AML-193 (cell line): Measurements from ENCODE around the gene PSMG1.
"Not testable (repeated sequence)": the region's sequence is repeated elsewhere in the genome, so short reads cannot be mapped to it uniquely, and the experiment has no call there.

Source experiments
- DNase-seq, 2 experiments: peaks; one replicate each; lab custom pipeline; 2025; lab: John Stamatoyannopoulos, UW

PSMG1 gene

DNA sequence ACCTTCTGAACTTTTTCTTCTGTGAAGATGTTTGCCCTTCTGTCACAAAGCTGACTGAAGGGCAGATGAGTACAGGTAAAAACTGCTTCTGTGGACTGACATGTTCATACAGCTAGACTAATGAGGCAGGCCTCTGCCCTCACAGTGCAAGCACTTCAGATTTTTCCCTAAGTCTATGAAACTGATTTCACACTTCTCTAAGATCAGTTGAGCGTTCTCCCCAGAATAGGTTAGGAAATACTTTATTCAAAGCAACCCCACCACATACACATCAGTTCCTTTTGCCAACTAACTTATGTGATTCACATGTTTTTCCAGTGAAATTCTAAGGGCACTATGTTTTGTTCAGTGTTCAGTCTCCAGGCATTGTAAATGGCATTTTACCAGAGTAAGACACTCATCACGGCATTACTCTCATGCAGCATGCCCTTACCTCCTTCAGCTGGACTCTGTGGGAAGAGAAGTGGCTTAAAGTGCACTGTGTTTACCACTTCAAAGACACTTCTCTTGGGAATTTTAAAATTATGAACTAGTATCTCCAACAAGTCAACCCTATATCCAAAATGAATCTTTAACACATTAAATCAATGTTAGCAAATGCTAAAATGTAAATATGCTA, 5.4 kb upstream of the PSMG1 start:
- DNase-seq: no peak

DNA sequence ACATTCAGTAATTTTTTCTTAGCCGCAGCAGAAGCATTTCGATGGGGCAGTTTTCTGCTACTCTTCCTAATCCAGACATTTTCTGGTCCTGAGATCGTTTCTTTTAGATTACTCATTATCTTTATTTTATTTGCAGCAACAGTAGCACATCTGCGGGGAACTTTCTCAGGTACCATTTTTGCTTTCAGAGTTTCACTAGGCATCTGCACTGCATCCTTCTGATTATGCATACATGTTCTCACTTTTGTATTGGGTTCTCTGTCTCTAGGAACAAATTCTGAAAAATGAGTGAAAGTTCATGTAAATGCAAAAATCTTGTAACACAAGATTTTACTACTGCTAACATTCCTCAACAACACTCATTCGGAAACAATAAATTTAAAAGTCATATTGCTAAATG, 3.9 kb upstream of the PSMG1 start:
- no peak for DNase-seq

DNA sequence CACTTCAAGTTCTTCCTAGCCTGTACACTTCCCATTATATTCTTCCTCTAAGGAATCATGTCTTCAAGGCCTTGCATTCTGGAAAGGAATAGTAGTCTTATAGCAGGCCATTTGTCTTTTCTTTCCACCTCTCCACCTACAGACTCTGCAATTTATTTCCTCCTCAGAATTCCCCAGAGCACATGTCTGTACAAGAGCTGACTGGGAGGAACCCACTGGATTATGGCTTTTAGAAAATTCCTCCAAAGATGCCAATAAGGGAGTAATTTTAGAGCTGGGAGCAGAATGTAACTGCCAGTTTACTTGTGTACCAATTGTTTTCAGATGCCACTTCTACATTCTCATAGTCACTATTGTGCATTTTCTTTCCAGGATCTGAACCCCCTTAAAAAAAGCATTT, 3.4 kb upstream of the PSMG1 start:
- DNase-seq: no peak

DNA sequence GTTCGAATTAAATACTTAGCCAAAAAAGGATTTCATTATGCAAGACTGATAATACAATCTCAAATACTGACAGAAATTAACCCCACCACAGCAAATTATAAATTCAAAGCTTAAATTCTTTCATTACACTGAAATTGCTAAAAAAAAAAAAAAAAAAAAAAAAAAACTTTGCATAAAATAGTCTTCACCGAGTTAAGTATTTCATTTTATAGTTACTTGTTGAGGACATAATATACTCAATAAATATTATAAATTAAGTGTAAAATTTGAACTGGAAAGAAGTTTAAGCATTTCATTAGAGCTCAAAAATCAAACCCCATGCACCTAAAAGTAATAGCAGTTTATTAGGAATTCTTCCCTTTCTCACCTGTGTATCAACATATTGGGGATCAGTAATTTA, 1.9 kb upstream of the PSMG1 start:
- no peak for DNase-seq

DNA sequence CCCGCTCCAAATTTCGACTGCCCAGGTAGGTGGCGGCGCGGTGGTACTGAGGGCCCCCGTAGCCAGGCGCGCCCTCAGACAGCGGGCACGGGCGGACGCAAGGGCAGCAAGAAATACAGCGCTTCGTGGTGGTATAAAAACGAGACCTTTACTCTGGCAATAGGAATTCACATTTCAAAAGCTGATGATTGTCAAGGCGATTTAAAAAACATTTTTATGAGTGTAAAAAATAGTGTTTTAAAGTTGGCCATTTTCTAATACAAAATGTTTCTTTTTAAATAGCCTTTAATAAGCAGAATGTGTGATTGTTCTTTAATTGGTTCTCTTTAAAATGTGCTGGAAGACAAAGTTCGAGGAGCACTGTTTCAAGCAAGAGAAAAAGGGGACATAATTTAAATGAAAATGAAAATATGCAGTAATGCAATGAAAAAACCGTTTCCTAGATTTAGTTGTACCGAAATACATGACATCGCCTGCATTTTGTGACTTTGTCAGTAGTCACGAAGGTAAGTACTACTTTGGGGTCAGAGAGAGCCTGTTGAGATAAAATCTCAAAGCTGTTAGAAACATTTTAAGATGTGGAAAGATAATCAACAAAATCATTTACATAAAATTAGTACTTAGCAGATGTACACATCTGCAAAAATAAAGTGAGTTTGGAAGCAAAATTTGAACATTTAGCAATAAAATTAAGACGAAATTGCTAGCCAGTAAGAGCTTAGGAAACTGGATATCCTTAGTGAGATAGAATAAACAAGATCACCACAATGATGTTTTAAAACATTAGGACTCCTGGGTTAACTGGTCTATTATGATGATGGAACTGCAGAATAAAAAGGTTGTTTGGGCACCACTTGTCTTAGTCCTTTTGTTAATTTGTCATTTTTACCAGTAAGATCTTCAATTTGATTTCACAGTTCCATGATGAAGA, 1.1 kb upstream of the PSMG1 start:
- peak in 1 of 2 experiments; percentile 66 for DNase-seq

DNA sequence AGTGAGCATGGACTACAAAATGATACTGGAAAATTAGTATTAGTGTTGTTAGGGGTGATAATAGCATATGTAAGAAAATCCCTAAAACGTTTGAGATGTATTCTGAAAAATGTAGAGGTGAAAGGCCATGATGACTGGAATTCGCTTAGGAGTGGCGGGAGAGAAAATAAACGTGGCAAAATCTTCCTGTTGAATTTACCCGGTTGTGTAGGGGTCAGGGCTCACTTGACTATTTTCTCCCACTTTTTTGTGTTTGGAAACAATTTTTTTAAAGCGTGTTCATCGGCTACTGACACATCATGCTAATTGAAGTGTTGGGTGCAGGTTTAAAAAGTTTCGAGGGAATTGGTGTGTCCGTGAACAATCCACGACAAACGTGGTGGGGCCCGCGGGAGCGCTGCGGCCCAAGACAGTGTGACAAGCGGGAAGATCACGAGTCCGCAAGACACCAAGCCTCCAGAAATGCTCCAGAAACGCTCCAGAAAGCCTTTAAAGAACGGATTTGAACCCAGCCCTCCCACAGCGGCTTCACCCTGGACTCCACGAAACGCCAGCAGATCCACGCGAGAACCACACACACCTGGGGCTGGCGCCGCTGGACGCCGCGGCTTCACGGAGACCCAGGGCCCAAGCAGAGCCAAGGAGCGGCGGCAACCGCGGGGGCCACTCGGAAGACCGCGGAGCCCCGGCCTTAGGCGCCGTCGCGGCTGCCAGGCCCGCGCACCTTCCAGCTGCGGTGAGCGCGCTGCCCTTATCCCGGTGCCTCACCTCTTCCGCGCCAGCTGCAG, 573 bp downstream of the PSMG1 start:
- no peak for DNase-seq

DNA sequence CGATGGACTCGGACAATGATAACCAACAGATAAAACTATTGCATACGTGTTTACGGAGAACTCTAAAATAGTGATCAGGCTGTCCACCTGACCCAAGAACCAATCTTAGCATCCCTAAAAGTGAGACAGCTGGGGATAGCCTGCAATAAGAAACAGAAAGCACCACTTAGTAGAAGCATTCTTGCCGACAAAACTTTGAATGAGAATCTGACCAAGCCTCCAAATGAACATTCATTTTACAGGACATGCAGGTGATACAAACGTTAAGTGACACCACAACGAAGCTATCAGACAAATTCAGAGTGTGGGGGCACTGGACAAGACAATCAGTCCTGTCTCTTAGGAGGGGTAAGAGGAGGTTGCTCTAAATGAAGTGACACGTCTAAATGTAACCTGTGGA, 1.2 kb downstream of the PSMG1 start:
- no peak for DNase-seq

DNA sequence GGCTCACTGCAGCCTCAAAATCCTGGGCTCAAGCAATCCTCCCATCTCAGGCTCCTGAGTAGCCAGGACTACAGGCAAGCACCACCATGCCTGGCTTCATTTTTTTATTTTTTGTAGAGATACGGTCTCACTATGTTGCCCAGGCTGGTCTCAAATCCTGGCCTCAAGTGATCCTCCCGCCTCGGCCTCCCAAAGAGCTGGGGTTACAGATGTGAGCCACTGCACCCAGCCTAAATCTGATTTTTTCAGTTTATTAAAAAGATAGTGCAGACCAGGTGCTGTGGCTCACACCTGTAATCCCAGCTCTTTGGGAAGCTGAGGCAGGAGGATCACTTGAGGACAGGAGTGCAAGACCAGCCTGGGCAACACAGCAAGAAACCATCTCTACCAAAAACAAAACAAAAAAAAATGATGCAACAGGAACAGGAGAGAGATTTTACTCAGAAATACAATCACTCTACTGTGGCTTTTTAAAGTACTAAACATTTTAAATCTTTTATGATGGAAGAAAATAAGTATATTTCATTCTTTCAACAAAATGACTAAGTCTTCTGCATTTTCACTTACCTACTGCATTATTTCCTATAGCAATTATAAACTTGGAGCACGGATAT, 1.9 kb downstream of the PSMG1 start:
- no peak for DNase-seq

DNA sequence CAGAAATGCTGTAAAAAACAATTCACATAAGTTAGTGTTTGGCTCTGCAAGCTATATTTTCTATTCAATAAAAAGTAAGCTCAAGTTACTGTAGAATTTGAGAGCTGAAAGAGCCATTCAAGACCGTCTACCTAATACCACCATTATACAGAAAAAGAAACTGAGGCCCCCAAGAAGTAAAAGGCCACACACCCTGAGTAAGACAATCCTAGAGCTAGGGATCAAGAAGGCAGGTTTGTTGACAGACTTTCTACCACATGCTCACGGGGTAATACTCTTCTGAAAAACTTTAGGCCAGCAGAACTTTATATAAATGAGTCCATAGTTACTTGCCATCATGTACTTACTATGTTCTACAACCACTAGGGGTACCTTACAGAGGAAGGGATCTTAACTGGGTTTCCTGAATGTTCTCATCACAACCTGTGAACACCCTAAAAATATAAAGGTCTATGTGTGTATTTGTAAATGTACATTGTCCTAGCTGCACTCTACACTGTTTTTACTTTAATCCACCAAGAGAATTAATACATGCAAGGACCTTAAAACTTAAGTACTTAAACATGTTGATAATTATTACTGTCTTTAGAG, 2.7 kb downstream of the PSMG1 start:
- DNase-seq: peak; percentile 38 to 44

DNA sequence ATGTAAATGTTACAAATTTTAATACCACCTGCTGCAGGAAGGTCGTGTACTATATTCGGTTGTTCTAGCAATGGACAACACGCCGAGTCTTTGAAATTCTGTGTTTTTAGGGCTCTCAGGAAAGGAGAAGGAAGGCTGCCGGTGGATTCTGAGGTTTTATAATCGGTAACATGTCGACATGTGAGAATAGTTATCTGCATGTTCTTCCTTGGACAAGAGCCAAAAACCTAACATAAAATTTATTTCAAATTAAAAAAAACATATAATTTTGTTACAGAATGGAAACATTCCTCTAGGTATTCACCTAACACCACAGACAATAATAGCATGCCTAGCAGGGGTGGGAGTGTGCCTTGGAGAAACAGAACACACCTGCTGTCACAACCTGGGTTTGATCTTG, 4.8 kb downstream of the PSMG1 start:
- DNase-seq: no peak

DNA sequence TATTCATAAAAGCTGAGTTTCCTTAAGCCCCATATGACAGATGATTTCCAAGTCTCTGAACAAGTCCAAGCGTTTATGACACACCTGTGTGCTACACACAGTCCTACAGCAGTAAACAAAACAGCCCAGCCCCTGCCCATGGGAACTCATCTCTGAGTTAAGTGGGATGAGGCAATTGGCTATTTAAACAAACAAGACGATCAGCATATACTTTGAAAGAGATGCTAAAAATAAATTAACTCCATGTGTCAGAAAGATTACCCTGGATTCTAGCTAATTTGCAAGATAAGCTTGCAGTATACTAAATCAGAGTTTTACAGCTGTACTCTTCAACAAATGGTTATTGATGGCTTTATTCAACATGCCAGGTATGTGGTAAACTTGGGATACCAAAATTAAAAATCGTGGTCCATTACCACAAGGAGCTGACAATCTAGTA, 7.0 kb downstream of the PSMG1 start:
- no peak for DNase-seq

DNA sequence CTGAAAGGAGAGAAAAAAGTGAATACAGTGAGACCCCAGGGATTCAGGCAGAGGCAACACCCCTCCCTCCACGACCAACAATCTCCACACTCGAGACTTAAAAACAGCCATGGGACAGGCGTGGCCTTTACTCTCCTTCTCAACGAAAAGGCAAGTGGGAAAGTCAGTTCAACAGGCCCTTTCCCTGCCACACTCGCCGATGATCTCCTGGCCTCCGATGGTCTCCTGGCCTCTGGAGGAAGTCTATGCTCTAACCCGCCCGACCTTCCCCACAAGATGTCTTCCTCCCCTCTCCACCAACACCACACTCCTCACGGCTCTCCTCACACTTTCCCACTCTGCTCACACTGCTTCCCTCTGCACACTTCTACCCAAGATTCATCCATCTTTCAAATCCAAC, 7.6 kb downstream of the PSMG1 start:
- no peak for DNase-seq

DNA sequence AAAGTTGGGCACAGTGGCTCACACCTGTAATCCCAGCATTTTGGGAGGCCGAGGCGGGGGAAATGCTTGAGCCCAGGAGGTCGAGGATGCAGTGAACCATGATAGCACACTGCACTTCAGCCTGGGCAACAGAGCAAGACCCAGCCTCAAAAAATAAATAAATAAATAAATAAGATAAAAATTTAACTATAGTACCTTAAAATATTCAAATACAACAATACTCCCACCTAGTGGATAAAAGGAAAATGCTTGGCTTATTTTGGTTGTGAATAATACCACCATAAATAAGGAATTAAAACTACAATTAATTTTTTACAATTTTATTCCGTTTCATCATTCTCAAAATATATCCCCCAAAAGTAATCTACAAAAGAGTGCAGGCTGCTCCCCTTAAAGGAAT, 8.1 kb downstream of the PSMG1 start:
- DNase-seq: peak; percentile 24 to 43

DNA sequence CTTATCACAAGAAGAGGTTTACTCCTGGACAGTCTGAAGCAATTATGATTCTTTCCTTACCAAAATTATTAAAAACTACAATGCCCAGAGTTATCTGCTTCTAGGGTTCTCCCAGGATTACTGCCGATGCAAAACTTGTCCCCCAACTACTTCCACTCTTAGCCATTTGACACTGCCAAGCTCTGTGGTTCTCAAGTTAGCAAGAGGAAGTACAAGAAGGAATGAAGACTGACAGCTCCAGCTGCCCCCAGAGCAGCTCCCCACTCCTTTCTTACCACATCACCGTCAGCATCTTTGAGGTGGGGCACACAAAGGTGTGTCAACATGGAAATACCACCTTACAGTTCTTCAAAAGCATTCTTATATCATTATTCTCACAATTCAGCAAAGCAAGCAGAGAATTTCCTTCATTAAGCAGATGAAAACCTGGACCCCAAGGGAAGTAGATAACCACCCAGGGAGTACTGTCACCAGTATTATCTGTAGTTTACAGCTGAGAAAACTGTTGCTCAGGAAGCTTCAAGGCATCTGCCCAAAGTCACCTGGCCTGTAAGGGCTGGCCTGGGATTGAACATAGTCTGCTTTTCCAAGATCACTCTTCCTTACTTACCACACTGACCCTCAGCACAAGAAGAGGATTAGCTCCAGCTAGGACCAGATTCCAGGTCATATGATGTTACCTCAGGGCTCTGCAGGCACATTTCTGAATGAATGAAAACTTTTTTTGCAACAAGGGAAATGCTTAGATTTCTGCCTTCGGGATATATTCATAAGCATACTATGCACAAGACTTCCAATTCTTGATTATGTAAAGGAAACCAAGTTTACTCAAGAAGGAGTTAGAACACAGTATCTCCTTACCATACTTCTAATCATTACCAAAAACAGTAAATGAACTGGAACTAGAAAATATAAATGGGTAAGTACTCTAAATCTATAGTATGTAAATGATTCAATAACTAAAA, 9.3 kb downstream of the PSMG1 start:
- no peak for DNase-seq

DNA sequence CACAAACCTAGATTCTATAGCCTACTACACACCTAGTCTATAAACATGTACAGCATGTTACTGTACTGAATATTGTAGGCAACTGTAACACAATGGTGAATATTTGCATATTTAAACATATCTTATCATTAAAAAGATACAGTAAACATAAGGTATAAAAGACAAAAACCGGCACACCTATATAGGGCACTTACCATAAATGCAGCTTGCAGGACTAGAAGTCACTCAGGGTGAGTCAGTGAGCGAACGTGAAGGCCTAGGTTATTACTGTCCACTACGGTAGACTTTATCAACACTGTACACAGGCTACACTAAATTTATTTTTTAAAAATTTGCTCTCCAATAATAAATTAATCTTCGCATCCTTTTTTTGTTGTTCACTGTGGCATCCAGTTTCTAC, 13.3 kb downstream of the PSMG1 start:
- no peak for DNase-seq

DNA sequence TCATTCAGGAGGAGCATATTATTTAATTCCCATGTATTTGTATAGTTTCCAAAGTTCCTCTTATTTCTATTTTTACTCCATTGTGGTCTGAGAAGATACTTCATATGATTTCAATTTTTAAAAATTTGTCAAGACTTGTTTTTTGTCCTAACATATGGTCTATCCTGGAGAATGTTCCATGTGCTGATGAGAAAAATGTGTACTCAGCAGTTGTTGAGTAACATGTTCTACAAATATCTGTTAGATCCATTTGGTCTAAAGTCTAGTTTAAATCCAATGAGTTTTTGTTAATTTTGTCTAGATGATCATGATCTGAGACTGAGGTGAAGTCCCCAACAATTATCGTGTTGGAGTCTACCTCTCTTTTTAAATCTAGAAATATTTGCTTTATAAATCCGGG, 14.5 kb downstream of the PSMG1 start:
- no peak for DNase-seq

DNA sequence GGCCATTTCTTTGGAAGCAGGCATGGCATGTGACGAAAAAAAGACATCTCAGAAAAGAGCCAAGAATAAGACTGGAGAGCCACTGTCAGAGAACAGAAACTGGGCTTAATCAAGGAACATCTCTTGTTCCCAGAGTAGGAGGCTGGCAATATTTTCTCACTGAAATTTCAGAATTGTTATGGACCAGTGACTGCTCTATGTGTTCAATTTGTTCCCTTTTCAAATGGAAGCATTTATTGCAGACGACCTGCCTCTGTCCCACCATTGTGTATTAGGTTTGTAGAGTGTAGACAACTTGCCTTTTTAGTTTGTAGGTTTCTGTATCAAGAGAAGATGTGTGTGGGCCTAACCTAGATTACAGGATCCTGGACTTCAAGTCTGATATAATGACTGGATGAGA, 18.7 kb downstream of the PSMG1 start:
- DNase-seq: no peak

DNA sequence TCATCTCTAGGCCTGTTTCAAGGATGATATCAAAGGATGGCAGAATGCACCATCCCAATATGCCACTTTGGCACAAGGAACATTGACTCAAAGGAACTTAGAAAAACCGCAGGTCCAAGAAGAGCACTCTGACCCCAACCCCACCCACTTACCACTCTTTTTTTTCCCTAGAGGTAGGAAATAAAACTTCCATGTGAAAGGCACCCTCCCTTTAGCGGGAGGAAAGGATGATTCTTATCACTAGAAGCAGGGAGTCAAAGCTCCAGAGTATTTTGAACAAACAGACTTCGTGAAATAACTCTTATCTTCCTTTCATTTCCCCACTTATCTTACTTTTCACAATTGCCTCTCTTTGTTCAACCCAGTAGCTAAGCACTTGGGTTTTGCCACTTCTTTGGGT, 22.2 kb downstream of the PSMG1 start:
- no peak for DNase-seq

DNA sequence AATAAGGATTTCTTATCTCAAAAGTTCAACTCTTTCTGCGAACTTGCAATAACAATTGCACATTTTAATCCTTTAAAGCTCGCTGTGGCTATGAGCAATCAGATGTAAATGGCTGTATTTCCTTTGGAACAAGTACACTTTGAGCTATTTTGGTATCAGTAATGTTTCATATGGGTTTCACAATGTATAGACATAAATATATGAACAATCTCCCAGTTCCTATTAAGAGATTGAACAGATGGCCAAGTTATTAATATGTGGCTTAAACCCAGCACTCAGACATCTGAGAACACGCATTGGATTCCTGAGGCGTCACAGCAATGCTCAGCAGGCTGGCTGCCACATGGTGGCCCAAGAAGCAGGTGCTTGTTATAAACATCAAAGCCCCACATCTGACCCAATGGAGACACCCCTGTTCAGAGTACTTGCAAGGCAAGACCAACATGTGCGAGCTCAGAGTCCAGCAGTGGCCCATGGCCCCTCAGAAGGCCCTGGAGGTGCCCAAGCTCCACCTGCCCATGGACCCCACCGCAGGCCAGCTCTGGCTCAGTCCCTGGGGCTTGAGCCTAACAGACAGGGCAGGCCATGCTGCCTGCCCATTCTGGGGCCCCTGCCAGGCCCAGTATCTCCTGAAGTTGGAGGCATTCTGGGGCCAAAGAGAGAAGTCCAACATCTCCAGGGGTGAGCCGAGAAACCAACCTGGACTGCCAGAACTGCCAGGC, 23.7 kb downstream of the PSMG1 start:
- DNase-seq: no peak

DNA sequence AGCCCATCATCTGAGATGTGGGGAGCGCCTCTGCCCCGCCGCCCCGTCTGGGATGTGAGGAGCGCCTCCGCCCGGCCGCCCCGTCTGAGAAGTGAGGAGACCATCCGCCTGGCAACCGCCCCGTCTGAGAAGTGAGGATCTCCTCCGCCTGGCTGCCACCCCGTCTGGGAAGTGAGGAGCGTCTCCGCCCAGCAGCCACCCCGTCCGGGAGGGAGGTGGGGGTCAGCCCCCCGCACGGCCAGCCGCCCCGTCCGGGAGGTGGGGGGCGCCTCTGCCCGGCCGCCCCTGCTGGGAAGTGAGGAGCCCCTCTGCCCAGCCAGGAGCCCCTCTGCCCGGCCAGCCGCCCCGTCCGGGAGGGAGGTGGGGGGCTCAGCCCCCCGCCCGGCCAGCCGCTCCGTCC, 26.0 kb downstream of the PSMG1 start:
- not testable (repeated sequence) for DNase-seq
